HG02571 (cell line): ENCODE measurements around the gene FTSJ3.
"Not testable (repeated sequence)": the region's sequence is repeated elsewhere in the genome, so short reads cannot be mapped to it uniquely, and the experiment has no call there.

Source experiments
- ATAC-seq: cut with Tn5 transposase; IDR thresholded peaks from one replicate; pipeline ENCODE4 v1.9.1; 2021; ENCODE audit warnings: mild to moderate bottlenecking, moderate library complexity; ENCODE audit not compliant: unreplicated experiment

The FTSJ3 gene

GRCh38 chr17:63843387-63843888, 16.0 kb upstream of the FTSJ3 start:
- not testable (repeated sequence) for ATAC-seq

- ATAC-seq = peak; percentile 77
Observed at GRCh38 chr17:63842540-63843386, 15.3 kb upstream of the FTSJ3 start, which contains the start of gene SMARCD2. SMARCD2 (minus strand) TSS chr17:63842685; CDS start chr17:63842674, 11 bp downstream.

- peak; percentile 18 for ATAC-seq
Observed at GRCh38 chr17:63842173-63842539, 14.7 kb upstream of the FTSJ3 start.

GRCh38 chr17:63841350-63842172, 14.1 kb upstream of the FTSJ3 start:
- ATAC-seq = no peak

- no peak for ATAC-seq
Observed at GRCh38 chr17:63840591-63841349, 13.3 kb upstream of the FTSJ3 start.

GRCh38 chr17:63838631-63839171, 11.2 kb upstream of the FTSJ3 start:
- ATAC-seq = no peak

- no peak for ATAC-seq
Observed at GRCh38 chr17:63837962-63838600, 10.6 kb upstream of the FTSJ3 start.

- no peak for ATAC-seq
Observed at GRCh38 chr17:63837480-63837879, 10.0 kb upstream of the FTSJ3 start.

- ATAC-seq = no peak
Observed at GRCh38 chr17:63836811-63837210, 9.3 kb upstream of the FTSJ3 start.

GRCh38 chr17:63835167-63835720, 7.8 kb upstream of the FTSJ3 start:
- no peak for ATAC-seq

GRCh38 chr17:63834431-63835166, 7.1 kb upstream of the FTSJ3 start:
- ATAC-seq = no peak

GRCh38 chr17:63833741-63834373, 6.4 kb upstream of the FTSJ3 start:
- no peak for ATAC-seq

GRCh38 chr17:63833026-63833740, 5.7 kb upstream of the FTSJ3 start:
- no peak for ATAC-seq

- no peak for ATAC-seq
Observed at GRCh38 chr17:63832455-63832854, 5.0 kb upstream of the FTSJ3 start.

- no peak for ATAC-seq
Observed at GRCh38 chr17:63832014-63832413, 4.6 kb upstream of the FTSJ3 start.

- ATAC-seq = no peak
Observed at GRCh38 chr17:63831505-63831904, 4.0 kb upstream of the FTSJ3 start.

GRCh38 chr17:63830904-63831491, 3.5 kb upstream of the FTSJ3 start:
- no peak for ATAC-seq

- ATAC-seq = no peak
Observed at GRCh38 chr17:63830278-63830677, 2.8 kb upstream of the FTSJ3 start.
